GM13977 (cell line): Measurements from ENCODE around the gene PTRHD1.

Source experiments
- DNase-seq: peaks from one replicate; pipeline ENCODE4 v3.0.0; 2012; ENCODE audit warnings: low spot score
- CTCF ChIP-seq: IDR thresholded peaks from 2 replicates; pipeline ENCODE4 v1.5.1; 2012; ENCODE audit warnings: mild to moderate bottlenecking, control low read depth; ENCODE audit not compliant: insufficient read depth; ENCODE audit errors: extremely low read depth, missing control alignments
- in situ Hi-C: fragments of 300-500 bp; cut with MboI; formaldehyde crosslinking; loops from one replicate; pipeline ENCODE4 v1.12.0; 2022; ENCODE audit warnings: low sequenced_read_pairs, low pct_unique_long_range_greater_than_20kb, mixed read lengths, inconsistent platforms; ENCODE audit not compliant: unreplicated experiment

Gene PTRHD1

GRCh38 chr2:24832931-24833701 is 39.9 kb upstream of the PTRHD1 start:
- TF ChIP-seq CTCF = no peak
- DNase-seq = no peak
- in situ Hi-C loops = no loop called here

- TF ChIP-seq CTCF = no peak
- no peak for DNase-seq
- in situ Hi-C loops = no loop called here
Observed at GRCh38 chr2:24832521-24832920, 39.3 kb upstream of the PTRHD1 start.

GRCh38 chr2:24832073-24832461 is 38.9 kb upstream of the PTRHD1 start:
- in situ Hi-C loops = no loop called here
- TF ChIP-seq CTCF = no peak

GRCh38 chr2:24831221-24832072 is 38.3 kb upstream of the PTRHD1 start:
- in situ Hi-C loops = no loop called here
- TF ChIP-seq CTCF = no peak

More at GRCh38 chr2:24832073-24832461, 38.9 kb upstream of the PTRHD1 start:
- DNase-seq = no peak

GRCh38 chr2:24830786-24831185 is 37.6 kb upstream of the PTRHD1 start:
- TF ChIP-seq CTCF = no peak

More at GRCh38 chr2:24831221-24832072, 38.3 kb upstream of the PTRHD1 start:
- peak; percentile 40 for DNase-seq

GRCh38 chr2:24830351-24830750 is 37.2 kb upstream of the PTRHD1 start:
- no peak for TF ChIP-seq CTCF
- in situ Hi-C loops = no loop called here
- DNase-seq = peak; percentile 44

More at GRCh38 chr2:24830786-24831185, 37.6 kb upstream of the PTRHD1 start:
- in situ Hi-C loops = no loop called here
- DNase-seq = no peak
